Measurements from ENCODE around the gene FAM193B. TPM values are rescaled to one million over a fixed set of nuclear protein-coding genes. Genes with fewer than 3 reads are reported as not detected.

The FAM193B gene
- total and polyA plus RNA-seq, 2 of the 13 experiments (the other 11 are each of a cell fraction or from before 2014, with no cell fraction given): 21.2 to 40.9 TPM

DNA sequence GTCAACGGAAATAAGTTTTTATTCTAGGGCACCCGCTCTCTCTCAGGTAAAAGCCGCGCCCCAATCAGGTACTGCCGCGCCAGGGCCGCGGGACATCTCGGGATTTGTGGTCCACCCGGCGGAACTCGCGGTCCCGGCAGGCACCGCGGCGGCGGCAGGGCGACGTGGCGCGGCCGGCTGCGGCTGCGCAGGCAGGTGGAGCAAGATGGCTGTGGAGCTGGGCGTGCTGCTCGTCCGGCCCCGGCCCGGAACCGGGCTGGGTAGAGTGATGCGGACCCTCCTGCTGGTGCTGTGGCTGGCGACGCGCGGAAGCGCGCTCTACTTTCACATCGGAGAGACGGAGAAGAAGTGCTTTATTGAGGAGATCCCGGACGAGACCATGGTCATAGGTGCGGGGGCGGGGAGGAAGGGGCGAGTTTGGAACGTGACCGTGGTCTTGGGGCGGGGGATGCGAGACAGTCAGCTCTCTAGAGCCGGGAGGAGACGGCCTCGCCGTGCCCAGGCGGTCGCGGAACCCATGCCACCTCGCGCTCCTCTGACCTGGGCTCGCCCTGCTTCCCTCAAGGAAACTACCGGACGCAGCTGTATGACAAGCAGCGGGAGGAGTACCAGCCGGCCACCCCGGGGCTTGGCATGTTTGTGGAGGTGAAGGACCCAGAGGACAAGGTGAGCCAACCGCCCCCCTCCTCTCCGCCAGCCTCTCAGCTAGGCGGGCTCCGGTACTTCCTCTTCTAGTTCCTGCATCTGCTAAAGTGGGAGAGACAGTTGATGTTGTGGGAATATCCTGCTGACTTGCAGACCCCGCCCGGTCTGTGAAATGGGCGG, 37.9 kb upstream of the FAM193B start, which contains the start of gene TMED9 (continued):
- TF ChIP-seq, protein P1, sequence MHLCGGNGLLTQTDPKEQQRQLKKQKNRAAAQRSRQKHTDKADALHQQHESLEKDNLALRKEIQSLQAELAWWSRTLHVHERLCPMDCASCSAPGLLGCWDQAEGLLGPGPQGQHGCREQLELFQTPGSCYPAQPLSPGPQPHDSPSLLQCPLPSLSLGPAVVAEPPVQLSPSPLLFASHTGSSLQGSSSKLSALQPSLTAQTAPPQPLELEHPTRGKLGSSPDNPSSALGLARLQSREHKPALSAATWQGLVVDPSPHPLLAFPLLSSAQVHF (CRISPR knock-in tag; IDR thresholded peaks at IDR 0.05): peak; percentile 71; the same call in 1 of the 2 replicates
- 0 out of 2 replicates have a peak, but pooled peaks have one; percentile 20 for TF ChIP-seq SATB2 (CRISPR knock-in tag; IDR thresholded peaks at IDR 0.05)
- TF ChIP-seq ZNF557 (CRISPR knock-in tag; IDR thresholded peaks at IDR 0.05): no peak
- no peak for TF ChIP-seq IKZF1 (IDR thresholded peaks at IDR 0.05)
- no peak for TF ChIP-seq AHR (CRISPR knock-in tag; IDR thresholded peaks at IDR 0.05)
- TF ChIP-seq ZNF629 (CRISPR knock-in tag; conservative IDR thresholded peaks at IDR 0.05): peak; percentile 64
- TF ChIP-seq ZNF383 (CRISPR knock-in tag; IDR thresholded peaks at IDR 0.05; ENCODE audit: borderline replicate concordance): no peak
- TF ChIP-seq, protein P2, sequence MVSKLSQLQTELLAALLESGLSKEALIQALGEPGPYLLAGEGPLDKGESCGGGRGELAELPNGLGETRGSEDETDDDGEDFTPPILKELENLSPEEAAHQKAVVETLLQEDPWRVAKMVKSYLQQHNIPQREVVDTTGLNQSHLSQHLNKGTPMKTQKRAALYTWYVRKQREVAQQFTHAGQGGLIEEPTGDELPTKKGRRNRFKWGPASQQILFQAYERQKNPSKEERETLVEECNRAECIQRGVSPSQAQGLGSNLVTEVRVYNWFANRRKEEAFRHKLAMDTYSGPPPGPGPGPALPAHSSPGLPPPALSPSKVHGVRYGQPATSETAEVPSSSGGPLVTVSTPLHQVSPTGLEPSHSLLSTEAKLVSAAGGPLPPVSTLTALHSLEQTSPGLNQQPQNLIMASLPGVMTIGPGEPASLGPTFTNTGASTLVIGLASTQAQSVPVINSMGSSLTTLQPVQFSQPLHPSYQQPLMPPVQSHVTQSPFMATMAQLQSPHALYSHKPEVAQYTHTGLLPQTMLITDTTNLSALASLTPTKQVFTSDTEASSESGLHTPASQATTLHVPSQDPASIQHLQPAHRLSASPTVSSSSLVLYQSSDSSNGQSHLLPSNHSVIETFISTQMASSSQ (IDR thresholded peaks at IDR 0.05; ENCODE audit: low read depth): no peak
- TF ChIP-seq, protein P2 (CRISPR knock-in tag; IDR thresholded peaks at IDR 0.05; ENCODE audit: borderline replicate concordance): peak; percentile 58
- TF ChIP-seq, protein P3, sequence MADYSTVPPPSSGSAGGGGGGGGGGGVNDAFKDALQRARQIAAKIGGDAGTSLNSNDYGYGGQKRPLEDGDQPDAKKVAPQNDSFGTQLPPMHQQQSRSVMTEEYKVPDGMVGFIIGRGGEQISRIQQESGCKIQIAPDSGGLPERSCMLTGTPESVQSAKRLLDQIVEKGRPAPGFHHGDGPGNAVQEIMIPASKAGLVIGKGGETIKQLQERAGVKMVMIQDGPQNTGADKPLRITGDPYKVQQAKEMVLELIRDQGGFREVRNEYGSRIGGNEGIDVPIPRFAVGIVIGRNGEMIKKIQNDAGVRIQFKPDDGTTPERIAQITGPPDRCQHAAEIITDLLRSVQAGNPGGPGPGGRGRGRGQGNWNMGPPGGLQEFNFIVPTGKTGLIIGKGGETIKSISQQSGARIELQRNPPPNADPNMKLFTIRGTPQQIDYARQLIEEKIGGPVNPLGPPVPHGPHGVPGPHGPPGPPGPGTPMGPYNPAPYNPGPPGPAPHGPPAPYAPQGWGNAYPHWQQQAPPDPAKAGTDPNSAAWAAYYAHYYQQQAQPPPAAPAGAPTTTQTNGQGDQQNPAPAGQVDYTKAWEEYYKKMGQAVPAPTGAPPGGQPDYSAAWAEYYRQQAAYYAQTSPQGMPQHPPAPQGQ (CRISPR knock-in tag; IDR thresholded peaks at IDR 0.05; ENCODE audit: borderline replicate concordance): no peak
- no peak for TF ChIP-seq ZNF138 (CRISPR knock-in tag; IDR thresholded peaks at IDR 0.05; ENCODE audit: low read depth)
- TF ChIP-seq, protein P4, sequence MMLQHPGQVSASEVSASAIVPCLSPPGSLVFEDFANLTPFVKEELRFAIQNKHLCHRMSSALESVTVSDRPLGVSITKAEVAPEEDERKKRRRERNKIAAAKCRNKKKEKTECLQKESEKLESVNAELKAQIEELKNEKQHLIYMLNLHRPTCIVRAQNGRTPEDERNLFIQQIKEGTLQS (CRISPR knock-in tag; IDR thresholded peaks at IDR 0.05): 0 out of 2 replicates have a peak, but pooled peaks have one; percentile 21
- TF ChIP-seq IRF2 (CRISPR knock-in tag; IDR thresholded peaks at IDR 0.05): peak; percentile 72; the same call in 1 of the 2 replicates
- TF ChIP-seq KMT2A (CRISPR knock-in tag; IDR thresholded peaks at IDR 0.05): peak; percentile 68
- peak; percentile 86 for TF ChIP-seq ARID2 (CRISPR knock-in tag; IDR thresholded peaks at IDR 0.05; ENCODE audit: borderline replicate concordance)
- TF ChIP-seq ZNF850 (CRISPR knock-in tag; conservative IDR thresholded peaks at IDR 0.05): no peak
- TF ChIP-seq MEIS2 (CRISPR knock-in tag; IDR thresholded peaks at IDR 0.05): peak; percentile 77; the same call in 1 of the 2 replicates
- TF ChIP-seq GATAD1 (CRISPR knock-in tag; IDR thresholded peaks at IDR 0.05): peak; percentile 80
- TF ChIP-seq, protein P5, sequence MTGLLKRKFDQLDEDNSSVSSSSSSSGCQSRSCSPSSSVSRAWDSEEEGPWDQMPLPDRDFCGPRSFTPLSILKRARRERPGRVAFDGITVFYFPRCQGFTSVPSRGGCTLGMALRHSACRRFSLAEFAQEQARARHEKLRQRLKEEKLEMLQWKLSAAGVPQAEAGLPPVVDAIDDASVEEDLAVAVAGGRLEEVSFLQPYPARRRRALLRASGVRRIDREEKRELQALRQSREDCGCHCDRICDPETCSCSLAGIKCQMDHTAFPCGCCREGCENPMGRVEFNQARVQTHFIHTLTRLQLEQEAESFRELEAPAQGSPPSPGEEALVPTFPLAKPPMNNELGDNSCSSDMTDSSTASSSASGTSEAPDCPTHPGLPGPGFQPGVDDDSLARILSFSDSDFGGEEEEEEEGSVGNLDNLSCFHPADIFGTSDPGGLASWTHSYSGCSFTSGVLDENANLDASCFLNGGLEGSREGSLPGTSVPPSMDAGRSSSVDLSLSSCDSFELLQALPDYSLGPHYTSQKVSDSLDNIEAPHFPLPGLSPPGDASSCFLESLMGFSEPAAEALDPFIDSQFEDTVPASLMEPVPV (CRISPR knock-in tag; IDR thresholded peaks at IDR 0.05): peak; percentile 64; the same call in 1 of the 2 replicates
